Fibroblast of lung (primary cell): Measurements from ENCODE around the gene TUSC1. TPM values are rescaled to one million over a fixed set of nuclear protein-coding genes. Genes with fewer than 3 reads are reported as not detected.

ENCODE experiments used
- DNase-seq, 2 donors: peaks; one replicate each; pipeline versions ENCODE4 v3.0.0 to v3.0.0-alpha.2; 2010; ENCODE audit warnings: low read depth in 2 of 2
- H2AFZ ChIP-seq: 2 replicates; pipeline ENCODE4 v1.5.1; 2012; ENCODE audit warnings: low read length, control low read depth, inconsistent platforms
- H3K27ac ChIP-seq: 2 replicates; pipeline ENCODE4 v1.5.1; 2011; ENCODE audit warnings: low read length, control low read depth; ENCODE audit not compliant: insufficient read depth
- H3K27me3 ChIP-seq: 2 replicates; pipeline ENCODE4 v1.5.1; 2011; ENCODE audit warnings: mild to moderate bottlenecking, low read length; ENCODE audit not compliant: control insufficient read depth, insufficient read depth
- H3K36me3 ChIP-seq: 2 replicates; pipeline ENCODE4 v1.5.1; 2011; ENCODE audit warnings: low read length; ENCODE audit not compliant: control insufficient read depth, insufficient read depth
- H3K4me1 ChIP-seq: 2 replicates; pipeline ENCODE4 v1.5.1; 2011; ENCODE audit warnings: low read length; ENCODE audit not compliant: control insufficient read depth, insufficient read depth; ENCODE audit errors: extremely low read depth
- H3K4me2 ChIP-seq: 2 replicates; pipeline ENCODE4 v1.5.1; 2011; ENCODE audit warnings: low read length, control low read depth; ENCODE audit not compliant: insufficient read depth; ENCODE audit errors: extremely low read depth
- H3K4me3 ChIP-seq, 4 experiments: fragments of 200-600 bp in 1 of 4; sonication (generic) in 1 of 4; replicated peaks in 1 of 4; 2 replicates each; pipeline ENCODE4 v1.5.1; 2011 to 2016; ENCODE audit warnings: low read length in 4 of 4, low read depth in 3 of 4, mild to moderate bottlenecking in 3 of 4, control low read depth in 2 of 4, inconsistent platforms in 1 of 4, mixed read lengths in 1 of 4; ENCODE audit not compliant: insufficient read depth in 1 of 4; ENCODE audit errors: control extremely low read depth in 1 of 4
- H3K79me2 ChIP-seq: 2 replicates; pipeline ENCODE4 v1.5.1; 2012; ENCODE audit warnings: mild to moderate bottlenecking, low read length, inconsistent platforms; ENCODE audit not compliant: control insufficient read depth, insufficient read depth
- H3K9ac ChIP-seq: 2 replicates; pipeline ENCODE4 v1.5.1; 2011; ENCODE audit warnings: mild to moderate bottlenecking, low read length, control low read depth; ENCODE audit not compliant: insufficient read depth
- H3K9me3 ChIP-seq: 2 replicates; pipeline ENCODE4 v1.5.1; 2012; ENCODE audit warnings: low read depth, low read length; ENCODE audit not compliant: control insufficient read depth, insufficient read depth
- H4K20me1 ChIP-seq: 2 replicates; pipeline ENCODE4 v1.5.1; 2011; ENCODE audit warnings: low read length; ENCODE audit not compliant: control insufficient read depth, insufficient read depth; ENCODE audit errors: extremely low read depth
- EZH2 ChIP-seq: IDR thresholded peaks from 2 replicates; pipeline ENCODE4 v1.5.1; 2012; ENCODE audit warnings: low read length, control low read depth, mild to moderate bottlenecking; ENCODE audit errors: missing control alignments
- polyA minus RNA-seq: library from RNA; depleted of rRNA, polyadenylated mRNA; stranded (reverse); fragments of >200 nt; gene quantifications from 2 replicates; pipeline ENCODE4 v1.2.3, GENCODE V29; 2011; ENCODE audit warnings: low replicate concordance
- polyA plus RNA-seq, 2 donors: library from polyadenylated mRNA; depleted of rRNA in 1 of 2; stranded (reverse) in 1 of 2; unstranded in 1 of 2; fragments of >200 nt; gene quantifications; 2 replicates each; pipeline ENCODE4 v1.2.1, GENCODE V29; 2011 to 2012; ENCODE audit warnings: missing spikeins in 1 of 2
- total RNA-seq: library from RNA; depleted of rRNA; stranded (reverse); fragments of >200 nt; gene quantifications from 2 replicates; pipeline ENCODE4 v1.2.1, GENCODE V29; 2014
- TF ChIP-seq, protein P1 (sequence below), 2 donors: IDR thresholded peaks in 1 of 2; conservative IDR thresholded peaks in 1 of 2; 1 replicate in 1 of 2; 2 replicates in 1 of 2; pipeline ENCODE4 v1.5.1; 2011 to 2012; ENCODE audit warnings: low read length in 2 of 2, control low read depth in 1 of 2, inconsistent platforms in 1 of 2, low read depth in 1 of 2, mild to moderate bottlenecking in 1 of 2

Gene TUSC1
- total RNA-seq (7.9 and 10.5 TPM in 2 replicates), polyA plus RNA-seq (3.7 and 4.9 TPM in 2 replicates), polyA minus RNA-seq (0.48 and 2.3 TPM in 2 replicates)
- polyA plus RNA-seq (2012), result 4.5 and 5.3 TPM in 2 replicates

DNA sequence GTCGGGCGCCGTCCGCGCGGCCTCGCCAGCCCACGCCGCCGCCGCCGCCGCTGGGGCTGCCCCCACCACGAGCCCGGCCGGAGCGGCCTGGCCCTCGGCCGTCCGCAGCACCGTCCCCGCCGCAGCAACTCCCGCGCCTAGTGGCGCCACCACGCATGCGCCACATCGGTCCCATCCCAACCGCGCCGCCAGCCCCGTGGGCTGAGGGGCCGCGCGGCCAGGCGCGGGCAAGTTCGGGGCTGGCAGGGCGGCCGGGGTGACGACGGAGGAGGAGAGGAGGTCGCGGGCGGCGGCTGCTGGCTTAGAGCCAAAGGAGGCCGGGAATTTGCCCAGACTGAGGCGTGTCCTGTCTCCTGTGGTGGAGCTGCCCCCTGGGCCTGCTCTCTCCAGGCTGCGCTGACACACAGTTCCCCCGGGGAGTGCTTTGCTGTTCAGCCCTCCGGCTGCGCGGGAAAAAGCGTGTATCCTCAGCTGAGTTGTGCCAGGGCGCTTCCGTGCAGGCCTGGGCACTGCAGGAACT, at the start of gene TUSC1:
TSS of gene TUSC1 (minus strand) at position 298 of the 520 bp plus-strand sequence. CDS start at position 166, 132 bp downstream.
- peak within 1 kb of the TSS; percentile 84 for H3K27ac ChIP-seq
- H3K4me1 ChIP-seq, result no peaks in the 10 kb centered on the region
- H3K36me3 ChIP-seq, result no peaks in the 10 kb centered on the region
- H2AFZ ChIP-seq, result peak within 1 kb of the TSS; percentile 91
- peak; percentile 73 to 83 for DNase-seq
- H3K9me3 ChIP-seq, result no peaks in the 10 kb centered on the region
- H3K79me2 ChIP-seq, result no peaks in the 10 kb centered on the region
- peak within 1 kb of the TSS; percentile 64 to 80 (median 77) for H3K4me3 ChIP-seq
- TF ChIP-seq, protein P1, sequence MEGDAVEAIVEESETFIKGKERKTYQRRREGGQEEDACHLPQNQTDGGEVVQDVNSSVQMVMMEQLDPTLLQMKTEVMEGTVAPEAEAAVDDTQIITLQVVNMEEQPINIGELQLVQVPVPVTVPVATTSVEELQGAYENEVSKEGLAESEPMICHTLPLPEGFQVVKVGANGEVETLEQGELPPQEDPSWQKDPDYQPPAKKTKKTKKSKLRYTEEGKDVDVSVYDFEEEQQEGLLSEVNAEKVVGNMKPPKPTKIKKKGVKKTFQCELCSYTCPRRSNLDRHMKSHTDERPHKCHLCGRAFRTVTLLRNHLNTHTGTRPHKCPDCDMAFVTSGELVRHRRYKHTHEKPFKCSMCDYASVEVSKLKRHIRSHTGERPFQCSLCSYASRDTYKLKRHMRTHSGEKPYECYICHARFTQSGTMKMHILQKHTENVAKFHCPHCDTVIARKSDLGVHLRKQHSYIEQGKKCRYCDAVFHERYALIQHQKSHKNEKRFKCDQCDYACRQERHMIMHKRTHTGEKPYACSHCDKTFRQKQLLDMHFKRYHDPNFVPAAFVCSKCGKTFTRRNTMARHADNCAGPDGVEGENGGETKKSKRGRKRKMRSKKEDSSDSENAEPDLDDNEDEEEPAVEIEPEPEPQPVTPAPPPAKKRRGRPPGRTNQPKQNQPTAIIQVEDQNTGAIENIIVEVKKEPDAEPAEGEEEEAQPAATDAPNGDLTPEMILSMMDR (conservative IDR thresholded peaks at IDR 0.05 in 1 of 2, IDR thresholded peaks at IDR 0.05 in 1 of 2; ENCODE audit: low read depth in 1 of 2, low read length in 2 of 2), result peak in 1 of 2 donors; percentile 9
- no peak for TF ChIP-seq EZH2
- H3K9ac ChIP-seq, result peak within 1 kb of the TSS; percentile 87
- H4K20me1 ChIP-seq, result no peaks in the 10 kb centered on the region
- H3K27me3 ChIP-seq, result no peaks in the 10 kb centered on the region
- peak within 1 kb of the TSS; percentile 89 for H3K4me2 ChIP-seq

GRCh38 chr9:25726871-25727410, 48.7 kb upstream of the TUSC1 start:
- Histone ChIP-seq H2AFZ (no peak overlapping the region), H4K20me1 (no peaks in the 10 kb centered on the region), H3K9me3 (no peaks in the 10 kb centered on the region), H3K4me2 (no peak overlapping the region), H3K4me3 (no peak overlapping the region), H3K9ac (no peak overlapping the region), H3K27me3 (no peaks in the 10 kb centered on the region), H3K36me3 (no peaks in the 10 kb centered on the region), H3K27ac (no peak overlapping the region), H3K4me1 (no peaks in the 10 kb centered on the region), H3K79me2 (no peaks in the 10 kb centered on the region)
- no peak for DNase-seq
- TF ChIP-seq EZH2, result no peak
- TF ChIP-seq, protein P1 (conservative IDR thresholded peaks at IDR 0.05 in 1 of 2, IDR thresholded peaks at IDR 0.05 in 1 of 2; ENCODE audit: low read depth in 1 of 2, low read length in 2 of 2), result no peak

DNA sequence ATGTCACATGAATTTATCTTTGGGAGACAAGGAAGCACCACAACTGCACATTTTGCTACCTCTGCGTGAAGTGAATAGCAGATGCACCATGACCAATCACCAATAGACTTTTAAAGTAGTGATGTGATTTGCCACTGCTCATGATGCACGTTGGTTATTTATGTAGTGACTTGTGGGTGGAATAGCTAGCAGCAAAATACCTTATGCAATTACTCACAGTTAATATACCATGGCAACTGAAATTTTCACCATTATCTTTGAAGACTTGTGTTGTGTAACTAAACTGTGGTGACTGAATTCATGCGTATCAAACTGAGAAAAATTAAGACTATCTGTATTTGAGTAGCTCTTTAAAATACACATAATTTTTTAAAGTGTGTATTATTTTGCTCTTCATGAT, 46.2 kb upstream of the TUSC1 start:
- Histone ChIP-seq H3K27ac (no peak overlapping the region), H2AFZ (no peak overlapping the region), H3K4me2 (no peak overlapping the region), H3K27me3 (no peaks in the 10 kb centered on the region), H3K36me3 (no peaks in the 10 kb centered on the region), H3K79me2 (no peaks in the 10 kb centered on the region), H3K4me3 (peak overlapping the region in 1 of 4 experiments; percentile 42), H3K9me3 (no peaks in the 10 kb centered on the region), H3K9ac (no peak overlapping the region), H4K20me1 (no peaks in the 10 kb centered on the region), H3K4me1 (no peaks in the 10 kb centered on the region)
- TF ChIP-seq, protein P1 (conservative IDR thresholded peaks at IDR 0.05 in 1 of 2, IDR thresholded peaks at IDR 0.05 in 1 of 2; ENCODE audit: low read depth in 1 of 2, low read length in 2 of 2), result no peak
- TF ChIP-seq EZH2, result no peak
- DNase-seq, result peak; percentile 23 to 44
